CD14-positive monocyte (primary cell): Measurements from ENCODE around the gene SNX22. TPM values are rescaled to one million over a fixed set of nuclear protein-coding genes. Genes with fewer than 3 reads are reported as not detected.

ENCODE experiments used
- DNase-seq, 3 donors: peaks; one replicate each; pipeline ENCODE4 v3.0.0-alpha.2; 2011 to 2022
- H2AFZ ChIP-seq: 2 replicates; pipeline ENCODE4 v1.6.0; 2012; ENCODE audit warnings: mild to moderate bottlenecking, low read depth, low read length, inconsistent platforms; ENCODE audit not compliant: insufficient read depth, poor library complexity, severe bottlenecking
- H3K27ac ChIP-seq, 2 donors: 1 replicate in 1 of 2; 2 replicates in 1 of 2; pipeline ENCODE4 v1.5.1; 2012 to 2013; ENCODE audit warnings: low read length in 2 of 2, control low read depth in 1 of 2, inconsistent platforms in 1 of 2, low read depth in 1 of 2, mild to moderate bottlenecking in 1 of 2
- H3K27me3 ChIP-seq, 2 donors: one replicate each; pipeline versions ENCODE4 v1.6.0 to v1.6.1; 2011 to 2013; ENCODE audit warnings: low read length in 2 of 2; ENCODE audit not compliant: control insufficient read depth in 2 of 2, insufficient read depth in 2 of 2
- H3K36me3 ChIP-seq, 2 donors: replicated peaks in 1 of 2; 1 replicate in 1 of 2; 2 replicates in 1 of 2; pipeline versions ENCODE4 v1.5.1 to v1.6.1; 2012 to 2013; ENCODE audit warnings: low read length in 2 of 2, control low read depth in 1 of 2, inconsistent platforms in 1 of 2, mild to moderate bottlenecking in 1 of 2; ENCODE audit not compliant: insufficient read depth in 2 of 2, control insufficient read depth in 1 of 2
- H3K4me1 ChIP-seq, 2 donors: 1 replicate in 1 of 2; 2 replicates in 1 of 2; pipeline versions ENCODE4 v1.5.1 to v1.6.1; 2012 to 2013; ENCODE audit warnings: low read length in 2 of 2, control low read depth in 1 of 2, inconsistent platforms in 1 of 2, mild to moderate bottlenecking in 1 of 2, moderate library complexity in 1 of 2; ENCODE audit not compliant: insufficient read depth in 2 of 2, control insufficient read depth in 1 of 2
- H3K4me2 ChIP-seq: replicated peaks from 2 replicates; pipeline ENCODE3; 2012; ENCODE audit warnings: low read length, moderate library complexity, mild to moderate bottlenecking; ENCODE audit not compliant: poor library complexity, severe bottlenecking; ENCODE audit errors: extremely low read depth
- H3K4me3 ChIP-seq, 3 experiments: fragments of 200-600 bp in 1 of 3; sonication (generic) in 1 of 3; replicated peaks in 1 of 3; 1 replicate in 2 of 3; 2 replicates in 1 of 3; pipeline ENCODE4 v1.5.1; 2011 to 2013; ENCODE audit warnings: low read length in 3 of 3, mild to moderate bottlenecking in 3 of 3, control low read depth in 2 of 3, low read depth in 2 of 3, inconsistent platforms in 1 of 3, moderate library complexity in 1 of 3
- H3K79me2 ChIP-seq: 2 replicates; pipeline ENCODE4 v1.6.0; 2012; ENCODE audit warnings: mild to moderate bottlenecking, control low read depth, inconsistent platforms, low read length, moderate library complexity; ENCODE audit not compliant: insufficient read depth
- H3K9ac ChIP-seq: 2 replicates; pipeline ENCODE4 v1.6.0; 2017; ENCODE audit warnings: low read length, mild to moderate bottlenecking; ENCODE audit not compliant: insufficient read depth, poor library complexity, severe bottlenecking
- H3K9me3 ChIP-seq, 2 donors: replicated peaks in 1 of 2; 1 replicate in 1 of 2; 2 replicates in 1 of 2; pipeline versions ENCODE4 v1.5.1 to v1.6.1; 2012 to 2013; ENCODE audit warnings: low read length in 2 of 2, control low read depth in 1 of 2; ENCODE audit not compliant: control insufficient read depth in 1 of 2, insufficient read depth in 1 of 2
- H4K20me1 ChIP-seq: 2 replicates; pipeline ENCODE4 v1.6.0; 2012; ENCODE audit warnings: mild to moderate bottlenecking, low read length, control low read depth, moderate library complexity; ENCODE audit not compliant: insufficient read depth
- H3K27ac Mint-ChIP-seq, 7 donors: one replicate each; pipeline ENCODE4 v1.8.0; 2020; ENCODE audit warnings: mild to moderate bottlenecking in 7 of 7, mixed read lengths in 7 of 7, moderate library complexity in 6 of 7, inconsistent platforms in 2 of 7
- H3K27me3 Mint-ChIP-seq, 3 donors: one replicate each; pipeline ENCODE4 v1.8.0; 2021 to 2022; ENCODE audit warnings: low read depth in 3 of 3, mild to moderate bottlenecking in 3 of 3, mixed read lengths in 3 of 3, moderate library complexity in 3 of 3, inconsistent platforms in 1 of 3
- H3K36me3 Mint-ChIP-seq, 2 donors: one replicate each; pipeline ENCODE4 v1.8.0; 2020; ENCODE audit warnings: mixed read lengths in 2 of 2, inconsistent platforms in 1 of 2, mild to moderate bottlenecking in 1 of 2
- H3K4me1 Mint-ChIP-seq: one replicate; pipeline ENCODE4 v1.8.0; 2020; ENCODE audit warnings: mild to moderate bottlenecking, mixed read lengths
- H3K4me3 Mint-ChIP-seq, 2 donors: one replicate each; pipeline ENCODE4 v1.8.0; 2020; ENCODE audit warnings: mild to moderate bottlenecking in 2 of 2, mixed read lengths in 2 of 2, moderate library complexity in 1 of 2
- H3K9me3 Mint-ChIP-seq, 7 donors: one replicate each; pipeline ENCODE4 v1.8.0; 2020 to 2022; ENCODE audit warnings: mixed read lengths in 7 of 7, mild to moderate bottlenecking in 6 of 7, moderate library complexity in 6 of 7, inconsistent platforms in 2 of 7
- WGBS: methylation state at CpG from one replicate; pipeline ENCODE4 v1.1.5; 2013; ENCODE audit warnings: missing lambda C conversion rate; ENCODE audit not compliant: insufficient coverage; 5-methylcytosine and 5-hydroxymethylcytosine counted together
- intact Hi-C, 2 donors: fragments of 100-400 bp; cut with micrococcal nuclease; formaldehyde crosslinking; loops; one replicate each; pipeline versions ENCODE4 v1.15.0 to v1.15.1; 2023
- polyA plus RNA-seq, 3 donors: library from polyadenylated mRNA; depleted of rRNA in 1 of 3; unstranded in 2 of 3; stranded (reverse) in 1 of 3; fragments of 300-500 nt in 2 of 3; fragments of >200 nt in 1 of 3; fragmentation: Illumina TruSeq in 2 of 3; gene quantifications; 1 replicate in 2 of 3; 2 replicates in 1 of 3; pipeline ENCODE4 v1.2.3, GENCODE V29; 2012 to 2021
- TF ChIP-seq, protein P1 (sequence below): fragments of 200-600 bp; IDR thresholded peaks from one replicate; pipeline ENCODE4 v1.8.0; 2022; ENCODE audit warnings: antibody characterized with exemption, mild to moderate bottlenecking

SNX22 gene
- polyA plus RNA-seq, 3 donors: 0.19 to 1.2 (median 0.80) TPM

DNA sequence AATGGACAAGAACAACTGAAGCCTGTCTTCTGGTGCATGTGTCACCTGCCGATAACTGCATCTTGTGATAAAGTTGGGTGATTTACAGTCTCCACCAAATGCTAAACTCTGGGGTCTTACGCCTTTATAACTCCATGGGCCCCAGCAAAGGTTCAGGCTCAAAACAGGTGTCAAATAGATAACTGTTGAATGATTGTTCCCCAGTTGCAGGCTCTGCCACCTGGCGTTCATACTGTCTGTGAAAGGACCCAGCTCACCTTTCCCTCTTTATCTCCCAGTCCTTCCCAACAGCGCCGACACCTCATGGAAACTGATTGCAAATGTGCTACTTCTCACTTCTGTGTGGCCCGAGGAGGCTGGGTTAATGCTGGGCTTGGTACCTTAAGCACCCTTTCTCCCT is 8.3 kb upstream of the SNX22 start:
- H3K4me1 ChIP-seq: peaks cover 0 to 4% of the 10 kb centered on the region in 2 donors
- no peaks in the 10 kb centered on the region for H3K79me2 ChIP-seq
- intact Hi-C loops: no loop called here
- H3K36me3 ChIP-seq: peaks cover 55 to 60% of the 10 kb centered on the region in 2 donors
- 100% methylated on average over 2 of the region's 6 CpGs for WGBS
- peaks cover 51 to 68% of the 10 kb centered on the region in 2 donors for H3K36me3 Mint-ChIP-seq
- no peak overlapping the region for H3K4me3 Mint-ChIP-seq
- TF ChIP-seq, protein P1, sequence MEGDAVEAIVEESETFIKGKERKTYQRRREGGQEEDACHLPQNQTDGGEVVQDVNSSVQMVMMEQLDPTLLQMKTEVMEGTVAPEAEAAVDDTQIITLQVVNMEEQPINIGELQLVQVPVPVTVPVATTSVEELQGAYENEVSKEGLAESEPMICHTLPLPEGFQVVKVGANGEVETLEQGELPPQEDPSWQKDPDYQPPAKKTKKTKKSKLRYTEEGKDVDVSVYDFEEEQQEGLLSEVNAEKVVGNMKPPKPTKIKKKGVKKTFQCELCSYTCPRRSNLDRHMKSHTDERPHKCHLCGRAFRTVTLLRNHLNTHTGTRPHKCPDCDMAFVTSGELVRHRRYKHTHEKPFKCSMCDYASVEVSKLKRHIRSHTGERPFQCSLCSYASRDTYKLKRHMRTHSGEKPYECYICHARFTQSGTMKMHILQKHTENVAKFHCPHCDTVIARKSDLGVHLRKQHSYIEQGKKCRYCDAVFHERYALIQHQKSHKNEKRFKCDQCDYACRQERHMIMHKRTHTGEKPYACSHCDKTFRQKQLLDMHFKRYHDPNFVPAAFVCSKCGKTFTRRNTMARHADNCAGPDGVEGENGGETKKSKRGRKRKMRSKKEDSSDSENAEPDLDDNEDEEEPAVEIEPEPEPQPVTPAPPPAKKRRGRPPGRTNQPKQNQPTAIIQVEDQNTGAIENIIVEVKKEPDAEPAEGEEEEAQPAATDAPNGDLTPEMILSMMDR: no peak
- H3K4me3 ChIP-seq: no peak overlapping the region
- no peaks in the 10 kb centered on the region for H3K9me3 ChIP-seq
- H3K27me3 ChIP-seq: no peaks in the 10 kb centered on the region
- peaks cover 32% of the 10 kb centered on the region for H4K20me1 ChIP-seq
- no peaks in the 10 kb centered on the region for H3K4me1 Mint-ChIP-seq
- H3K27me3 Mint-ChIP-seq: peaks cover 0 to 4% (median 0%) of the 10 kb centered on the region in 3 donors
- H3K9ac ChIP-seq: no peak overlapping the region
- no peak overlapping the region for H3K27ac Mint-ChIP-seq
- no peak overlapping the region for H2AFZ ChIP-seq
- H3K4me2 ChIP-seq: no peak overlapping the region
- no peak for DNase-seq
- no peak overlapping the region for H3K27ac ChIP-seq
- H3K9me3 Mint-ChIP-seq: no peaks in the 10 kb centered on the region

DNA sequence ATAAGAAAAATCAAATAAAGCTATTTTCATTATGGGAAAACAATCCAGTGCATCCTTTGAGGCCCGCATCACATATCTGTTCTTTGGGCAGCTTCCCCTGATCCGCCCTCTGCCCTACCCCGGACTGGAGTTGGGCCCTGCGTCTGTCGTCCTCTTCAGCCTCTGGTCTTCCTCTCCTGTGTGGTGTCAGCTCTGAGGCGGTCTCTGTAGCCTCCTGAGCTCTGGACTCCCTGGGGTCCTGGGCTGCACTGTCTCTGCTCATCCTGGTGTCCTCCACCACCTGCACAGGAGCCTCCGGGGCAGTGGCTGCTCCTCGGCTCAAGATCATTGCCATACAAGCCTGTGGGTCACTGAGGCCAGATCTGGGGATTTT is 7.4 kb upstream of the SNX22 start:
- Mint-ChIP-seq H3K4me1 (no peaks in the 10 kb centered on the region), H3K9me3 (no peaks in the 10 kb centered on the region), H3K27ac (peak overlapping the region in 2 of 7 donors; percentile 26 to 72), H3K36me3 (peaks cover 44 to 61% of the 10 kb centered on the region in 2 donors), H3K4me3 (no peak overlapping the region), H3K27me3 (peaks cover 0 to 4% (median 0%) of the 10 kb centered on the region in 3 donors)
- Histone ChIP-seq H3K9ac (no peak overlapping the region), H4K20me1 (peaks cover 25% of the 10 kb centered on the region), H3K4me2 (no peak overlapping the region), H3K36me3 (peaks cover 48 to 52% of the 10 kb centered on the region in 2 donors), H3K27me3 (no peaks in the 10 kb centered on the region), H3K79me2 (no peaks in the 10 kb centered on the region), H3K4me1 (peaks cover under 1 to 7% of the 10 kb centered on the region in 2 donors), H3K9me3 (no peaks in the 10 kb centered on the region), H3K4me3 (no peak overlapping the region), H2AFZ (no peak overlapping the region), H3K27ac (no peak overlapping the region)
- TF ChIP-seq, protein P1: no peak
- intact Hi-C loops: no loop called here
- DNase-seq: no peak
- WGBS: 87% methylated on average over 8 of the region's 8 CpGs
